Stromal cell of bone marrow (primary cell): ENCODE results near the gene ACTRT2.
A peak's percentile ranks its signal among the peaks of the same experiment; 100 is the strongest.

Experiments used
- DNase-seq: peaks from one replicate; pipeline ENCODE4 v3.0.0-alpha.2; 2012; ENCODE audit warnings: low read depth

ACTRT2 gene

DNA sequence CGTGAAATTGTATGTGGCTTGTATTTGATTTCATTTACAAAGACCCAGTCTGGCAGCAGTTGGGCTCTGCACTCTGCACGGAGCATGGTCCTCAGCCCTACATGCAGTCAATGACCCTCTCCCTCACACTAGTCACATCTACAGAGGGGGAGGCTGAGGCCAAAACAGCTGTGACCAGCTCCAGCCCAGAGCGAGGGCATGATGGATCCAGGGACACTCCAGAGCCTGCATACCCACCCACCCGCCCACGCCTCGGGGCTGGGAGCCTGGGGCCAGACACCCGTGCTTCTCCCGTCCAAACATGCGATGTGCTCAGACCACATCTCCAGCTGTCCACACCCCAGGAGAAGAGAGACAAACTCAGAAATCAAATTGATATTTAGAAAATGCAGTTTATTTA lies 33.8 kb downstream of the ACTRT2 start:
- no peak for DNase-seq

DNA sequence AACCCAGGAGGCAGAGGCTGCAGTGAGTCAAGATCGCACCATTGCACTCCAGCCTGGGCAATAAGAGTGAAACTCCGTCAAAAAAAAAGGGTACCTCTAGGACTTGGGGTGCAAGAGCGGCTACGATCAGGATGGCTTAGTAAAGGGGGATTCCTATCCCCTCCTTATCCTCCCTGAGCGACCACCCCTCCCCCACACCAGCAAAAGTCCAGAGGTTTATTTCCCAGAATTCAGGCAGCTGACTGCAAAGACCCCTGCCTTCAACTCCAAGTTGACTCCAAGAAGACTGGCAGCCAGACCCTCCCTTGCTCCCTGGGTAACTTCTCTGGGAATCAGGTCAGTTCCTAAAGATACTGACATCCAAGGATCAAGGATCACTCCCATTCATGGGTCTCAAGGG lies 35.4 kb downstream of the ACTRT2 start:
- DNase-seq: no peak

DNA sequence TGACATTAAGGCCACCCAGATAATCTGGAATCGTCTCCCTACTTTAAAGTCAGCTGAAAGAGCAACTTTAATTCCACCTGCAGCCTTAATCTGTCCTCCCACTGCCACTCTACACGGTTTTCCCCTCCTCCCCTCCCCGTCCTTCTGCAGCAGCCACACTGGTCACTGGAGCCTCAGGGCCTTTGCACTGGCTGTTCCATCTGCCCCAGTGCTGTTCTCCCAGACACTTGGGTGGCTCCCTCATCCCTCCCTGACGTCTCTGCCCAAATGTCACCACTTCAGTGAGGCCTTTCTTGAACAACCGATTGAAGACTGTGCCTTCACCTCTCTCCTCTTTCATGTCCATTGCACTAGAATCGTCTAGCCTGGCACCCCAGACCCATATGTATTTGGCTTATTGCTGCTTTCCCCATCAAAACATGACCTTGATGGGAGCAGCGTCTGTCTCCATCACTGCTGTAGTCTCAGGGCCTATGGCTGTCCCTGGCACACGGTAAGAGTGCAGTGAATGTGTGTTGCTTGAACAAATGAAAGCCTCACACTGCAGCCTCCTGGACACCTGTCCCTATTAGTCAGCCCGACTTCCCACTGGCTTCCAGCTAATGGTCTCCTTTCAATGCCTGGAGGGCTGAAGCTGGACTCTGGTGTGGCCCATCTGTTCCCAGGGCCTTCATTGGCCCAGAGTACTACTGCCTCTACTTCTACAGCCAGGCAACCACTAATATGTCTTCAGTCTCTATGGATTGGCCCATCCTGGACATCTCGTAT lies 37.2 kb downstream of the ACTRT2 start:
- no peak for DNase-seq

DNA sequence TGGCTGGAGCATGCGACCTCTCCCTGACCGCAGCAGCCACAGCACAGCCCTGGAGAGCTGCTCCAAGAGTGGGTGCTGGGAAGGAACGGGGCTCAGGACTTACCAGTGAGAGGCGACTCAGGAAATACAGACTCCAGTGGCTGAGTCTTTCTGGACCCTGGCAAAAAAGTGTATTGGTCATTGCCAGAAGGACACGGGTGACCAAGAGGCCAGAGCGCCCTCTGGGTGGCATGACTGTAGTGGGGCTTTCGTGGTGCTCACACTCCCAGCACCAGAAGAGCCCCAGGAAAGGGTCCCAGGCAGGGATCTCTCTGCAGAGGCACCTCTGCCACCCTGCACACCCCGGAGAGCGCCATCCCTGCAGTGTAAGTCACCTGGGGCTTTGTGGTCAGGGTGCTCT lies 38.9 kb downstream of the ACTRT2 start:
- DNase-seq: no peak

DNA sequence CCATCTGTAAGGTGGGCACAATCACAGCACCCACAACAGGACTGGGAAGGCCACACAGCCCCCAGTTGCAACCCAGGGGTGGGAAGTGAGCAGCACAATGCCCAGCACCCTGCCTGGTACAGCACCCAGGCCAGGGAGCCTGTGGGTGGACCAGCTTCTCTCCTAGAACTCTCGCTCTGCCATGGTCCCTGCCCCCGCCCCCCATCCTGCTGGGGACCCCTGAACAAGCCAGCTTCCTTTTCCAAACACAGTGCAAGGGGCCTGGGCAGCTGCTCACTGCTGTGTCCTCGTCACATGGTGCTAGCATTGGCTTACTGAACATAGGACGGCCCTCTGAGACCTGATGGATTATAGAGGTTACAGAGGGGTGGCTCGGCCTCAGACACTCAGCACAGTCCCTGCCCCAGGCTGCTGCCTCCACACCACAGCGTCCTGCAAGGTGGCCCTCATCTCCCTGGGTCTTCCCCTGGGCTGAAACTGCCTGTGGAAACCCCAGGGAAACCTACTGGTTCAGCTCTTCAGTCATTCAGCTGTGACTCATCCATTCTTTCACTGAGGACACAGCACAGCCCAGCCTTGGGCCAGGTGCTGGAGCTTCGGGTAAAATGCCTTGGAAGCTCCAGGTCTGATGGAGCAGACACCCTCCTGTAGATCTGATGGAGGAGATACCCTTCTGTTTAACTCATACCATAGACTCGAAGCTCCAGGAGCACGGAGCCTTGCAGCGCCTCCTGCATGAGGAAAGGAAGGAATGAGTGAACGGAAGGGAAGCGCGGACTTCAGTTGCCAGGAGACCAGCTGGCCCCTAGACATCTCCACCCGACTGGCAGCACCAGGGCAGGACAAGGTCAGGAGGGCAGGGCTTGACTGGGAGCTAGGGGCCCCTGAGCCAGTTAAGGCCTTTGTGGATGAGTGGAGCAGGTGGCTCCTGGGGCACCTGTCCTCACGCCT lies 39.6 kb downstream of the ACTRT2 start:
- DNase-seq: no peak

DNA sequence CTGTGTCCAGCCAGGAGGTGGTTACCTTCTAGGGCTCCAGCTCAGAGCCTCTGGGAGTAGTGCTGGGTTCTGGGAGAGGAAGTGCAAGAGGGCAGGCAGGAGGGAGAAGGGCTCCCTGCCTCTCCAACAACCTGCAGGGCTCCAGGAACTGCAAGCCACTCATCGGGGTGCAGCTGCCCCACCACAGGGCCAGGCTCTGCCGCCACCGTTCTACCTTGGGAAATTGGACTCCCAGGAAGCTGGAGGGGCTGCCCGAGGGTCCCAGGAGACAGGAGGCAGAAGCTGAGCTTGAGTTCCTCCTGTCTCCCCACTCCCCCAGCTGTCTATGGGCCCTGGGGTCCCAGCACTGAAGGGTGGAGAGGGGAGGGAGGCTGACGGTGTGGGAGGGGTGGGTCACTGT lies 40.3 kb downstream of the ACTRT2 start:
- DNase-seq: no peak

DNA sequence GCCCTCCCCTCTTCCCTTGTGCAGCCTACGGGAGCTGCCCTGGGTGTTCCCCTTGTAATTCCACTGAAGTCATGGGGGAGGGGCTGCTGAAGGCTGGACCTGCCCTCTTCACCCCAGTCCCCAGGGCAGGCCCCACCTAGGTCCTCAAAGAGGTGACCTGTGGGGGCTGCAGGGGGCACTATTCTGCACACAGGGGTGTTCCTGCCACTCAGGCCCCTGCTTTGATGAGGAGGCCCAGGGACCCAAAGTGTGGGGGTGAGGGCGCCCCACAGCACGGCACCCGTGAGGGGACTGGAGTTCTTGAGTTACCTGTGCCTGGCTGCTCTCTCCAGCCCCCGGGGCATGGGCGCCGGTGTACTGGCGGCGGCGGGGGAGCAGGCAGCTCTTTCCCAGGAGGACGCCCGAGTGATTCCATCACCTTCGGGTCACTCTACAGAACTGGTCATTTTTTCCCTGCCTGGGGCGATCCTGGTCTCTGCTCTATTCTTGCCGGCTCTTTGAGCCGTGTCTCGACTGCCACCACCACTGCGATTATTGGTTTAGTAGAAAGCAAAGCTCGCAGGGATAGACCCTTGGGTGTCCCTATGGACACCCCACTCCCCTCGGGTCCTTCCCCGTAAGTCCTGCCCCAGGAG lies 40.8 kb downstream of the ACTRT2 start:
- no peak for DNase-seq

DNA sequence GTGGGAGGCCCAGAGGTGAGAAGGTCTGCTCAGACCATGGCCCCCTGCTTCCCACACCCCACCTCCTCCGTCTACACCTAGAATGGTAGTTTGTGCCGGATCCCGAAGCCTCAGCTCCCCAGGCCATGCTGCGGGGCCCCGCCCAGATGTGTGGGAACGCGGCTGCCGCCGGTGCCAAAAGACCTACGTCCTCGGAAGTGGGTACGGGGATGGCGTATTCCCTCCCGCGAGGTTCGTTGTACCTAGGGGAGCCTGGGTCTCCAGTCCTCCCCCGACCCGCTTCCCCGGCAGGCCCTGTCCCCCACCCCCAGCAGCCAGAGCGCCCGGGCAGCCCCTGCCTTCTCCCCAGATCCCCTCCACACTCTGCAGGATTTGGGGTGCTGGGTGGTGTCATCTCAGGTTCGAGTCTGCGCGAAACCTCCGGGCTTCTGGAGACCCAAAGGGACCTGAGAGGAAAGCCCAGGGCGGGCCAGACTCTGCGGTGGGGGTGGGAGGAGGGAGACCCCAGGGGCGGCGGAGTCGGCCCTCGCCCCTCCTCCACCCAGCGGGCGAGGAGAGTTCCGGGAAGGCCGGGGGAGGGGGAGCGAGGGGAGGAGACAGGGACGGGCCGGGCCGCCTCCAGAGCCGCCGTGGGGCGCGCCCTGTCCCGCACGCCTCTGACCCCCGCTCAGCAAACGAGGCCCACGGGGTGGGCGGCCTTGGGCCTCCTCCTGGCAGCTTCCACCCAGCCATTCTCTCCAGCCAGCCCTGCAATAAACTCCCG lies 41.5 kb downstream of the ACTRT2 start:
- DNase-seq: no peak

DNA sequence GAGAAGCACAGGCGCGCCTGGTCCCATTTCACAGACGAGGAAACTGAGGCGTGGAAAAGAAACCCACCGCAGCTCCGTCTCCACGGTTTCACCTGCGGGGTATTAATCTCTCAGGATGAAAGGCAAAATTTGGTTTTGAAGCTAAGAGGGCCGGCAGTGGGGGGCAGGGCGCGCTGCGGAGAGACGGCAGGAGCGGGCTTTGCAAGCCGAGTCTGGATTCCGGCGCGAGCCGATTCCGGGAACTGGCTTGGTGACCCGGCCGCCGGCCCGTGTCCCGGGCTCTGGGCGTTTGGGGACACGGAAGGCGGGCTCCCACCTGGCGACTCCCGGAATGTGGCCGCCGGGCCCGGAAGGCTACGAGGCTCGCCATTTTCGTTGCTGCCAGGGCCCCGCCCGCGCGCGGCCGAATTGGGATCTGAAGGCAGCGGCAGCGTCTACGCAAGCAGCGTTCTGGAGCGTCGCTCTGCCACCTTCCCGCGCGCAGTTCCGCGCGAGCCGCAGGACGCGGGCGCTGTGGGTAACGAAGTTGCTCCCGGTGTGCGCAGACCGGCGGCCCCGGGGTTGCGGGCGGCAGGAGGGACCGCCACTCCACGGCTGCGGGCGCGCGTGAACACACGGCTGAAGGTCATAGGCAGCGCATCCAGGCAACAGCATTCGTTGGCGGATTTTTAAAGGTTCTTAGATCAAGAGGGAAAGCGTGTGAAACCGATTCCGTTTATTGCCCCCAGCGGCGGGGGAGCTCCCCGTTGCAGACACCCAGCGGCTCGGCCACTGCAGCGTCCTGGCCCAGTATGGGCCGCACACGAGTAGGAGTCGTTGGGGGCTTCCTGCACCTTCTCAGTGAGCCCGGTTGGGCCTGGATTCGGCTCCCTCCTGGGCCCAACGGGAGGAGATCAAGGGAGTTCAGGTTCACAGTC lies 42.4 kb downstream of the ACTRT2 start:
- DNase-seq: no peak

DNA sequence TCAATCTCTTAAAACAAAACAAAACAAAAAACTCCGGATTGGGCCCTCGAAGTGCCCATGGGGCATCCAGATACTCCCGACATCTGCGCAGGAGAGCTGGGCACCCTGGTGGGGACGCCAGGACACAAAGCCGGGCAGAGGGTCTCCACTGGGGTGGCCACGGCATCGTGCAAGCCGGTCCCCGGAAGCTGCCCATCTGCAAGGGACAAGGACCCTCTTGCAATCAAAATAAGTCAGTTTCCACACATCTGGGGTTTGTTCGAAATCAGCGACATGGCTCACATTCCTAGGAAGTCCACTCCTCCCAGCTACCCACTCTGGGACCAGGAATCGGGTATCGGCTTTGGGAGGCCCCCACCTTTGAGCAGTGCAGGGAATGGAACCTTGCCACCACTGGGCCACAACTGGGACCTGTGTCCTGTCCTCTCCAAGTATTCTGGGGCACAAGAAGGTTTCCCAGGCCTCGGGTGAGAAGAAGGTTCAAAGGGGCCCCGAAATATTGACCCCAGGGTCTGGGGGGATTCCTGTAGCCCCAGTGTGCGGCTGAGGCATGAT lies 43.1 kb downstream of the ACTRT2 start:
- no peak for DNase-seq

DNA sequence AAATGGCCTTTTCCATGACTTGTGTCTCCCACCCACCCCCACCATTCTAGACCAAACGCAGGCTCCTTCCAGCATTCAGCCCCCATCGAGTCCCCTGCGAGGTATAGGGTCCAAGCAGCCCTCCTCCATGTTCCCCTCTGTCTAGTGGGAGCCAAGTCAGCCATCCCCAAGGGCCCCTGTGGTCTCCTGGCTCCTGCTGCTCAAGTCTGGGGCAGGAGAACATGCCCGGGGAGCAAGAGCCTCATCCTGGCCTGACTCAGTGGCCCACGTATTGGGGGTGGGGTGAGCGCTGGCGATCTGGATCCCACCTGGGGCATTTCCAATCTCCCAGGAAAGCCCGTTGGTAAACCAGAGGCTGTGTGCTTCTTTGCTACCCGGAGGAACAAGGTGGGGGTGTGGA lies 43.6 kb downstream of the ACTRT2 start:
- DNase-seq: no peak

DNA sequence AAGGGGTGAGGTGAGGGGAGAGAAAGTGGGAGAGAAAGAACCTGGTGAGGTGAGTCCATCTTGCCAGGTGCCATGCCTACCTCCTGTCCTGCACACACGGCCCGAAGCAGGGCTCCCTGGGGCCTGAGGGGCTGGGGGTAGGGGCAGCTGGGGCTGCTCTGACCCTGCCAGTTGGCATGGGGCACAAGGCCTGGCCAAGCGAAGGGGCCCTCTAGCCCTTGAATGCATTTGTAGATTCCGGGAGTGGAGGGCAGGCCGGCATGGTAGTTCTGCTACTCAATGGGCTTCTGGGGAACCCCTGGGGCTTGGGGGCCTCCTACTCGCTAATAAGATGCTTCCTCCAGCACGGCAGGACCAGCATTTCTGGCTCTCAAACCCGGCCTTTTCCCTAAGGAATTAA lies 44.1 kb downstream of the ACTRT2 start:
- DNase-seq: no peak

DNA sequence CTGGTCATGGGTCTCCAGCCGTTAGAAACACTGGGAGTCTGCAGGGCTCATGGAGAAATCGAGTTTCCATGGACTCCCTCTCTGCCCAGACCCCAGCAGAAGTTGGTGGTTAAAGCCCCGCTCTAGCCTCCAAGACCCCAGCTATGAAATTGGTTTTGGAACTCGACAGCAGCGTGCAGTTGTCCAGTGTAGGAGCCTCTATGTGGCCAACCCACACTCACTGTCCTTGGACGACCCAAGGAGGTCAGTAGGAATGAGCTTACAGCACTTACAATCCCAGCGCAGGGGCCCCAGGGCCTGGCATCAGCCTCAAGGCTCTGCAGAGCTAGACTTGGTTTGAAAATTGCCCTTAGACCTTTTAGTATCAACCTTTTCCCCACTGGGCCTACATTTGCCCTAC lies 44.5 kb downstream of the ACTRT2 start:
- no peak for DNase-seq

DNA sequence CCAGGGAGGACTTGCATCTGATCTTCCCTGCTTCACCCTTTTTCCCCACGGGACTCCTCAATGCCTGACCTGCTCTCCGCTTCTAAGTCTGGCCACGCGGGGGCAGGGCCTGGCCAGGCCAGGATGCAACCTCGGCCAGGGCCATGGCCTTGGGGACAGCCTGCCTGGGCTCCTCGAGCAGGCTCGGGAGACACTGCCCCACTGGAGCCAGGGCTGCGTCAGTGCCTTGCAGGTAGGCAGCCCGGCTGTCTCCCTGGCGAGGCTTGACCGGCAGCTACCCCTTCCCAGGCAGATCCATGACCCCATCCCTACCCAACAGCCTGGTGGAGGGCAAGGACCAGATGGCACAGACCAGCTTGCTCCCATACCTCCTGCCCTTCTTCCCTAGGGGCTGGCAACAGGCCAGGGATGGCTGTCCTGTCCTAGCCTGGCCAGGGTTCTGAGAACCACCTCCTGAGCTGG lies 45.0 kb downstream of the ACTRT2 start:
- no peak for DNase-seq

DNA sequence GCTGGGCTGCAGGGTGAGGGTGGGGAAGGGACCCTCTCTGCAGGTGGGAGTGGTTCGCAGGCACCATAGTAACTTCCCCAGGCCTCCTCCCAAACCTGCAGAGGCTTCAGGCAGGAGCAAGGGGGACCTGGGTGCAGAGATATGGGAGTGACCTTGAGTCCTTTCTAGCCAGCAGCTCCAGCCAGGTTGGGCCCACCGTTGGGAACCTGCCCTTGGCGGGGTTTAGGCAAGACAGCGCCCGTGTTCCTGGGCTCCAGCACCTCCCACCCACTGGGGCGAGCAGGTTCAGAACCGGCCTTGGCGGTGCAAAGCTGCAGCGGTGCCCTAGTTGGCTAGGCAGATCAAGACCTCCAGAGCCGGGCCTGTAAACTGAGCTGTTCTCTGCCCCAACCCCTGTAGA lies 45.6 kb downstream of the ACTRT2 start:
- DNase-seq: no peak

DNA sequence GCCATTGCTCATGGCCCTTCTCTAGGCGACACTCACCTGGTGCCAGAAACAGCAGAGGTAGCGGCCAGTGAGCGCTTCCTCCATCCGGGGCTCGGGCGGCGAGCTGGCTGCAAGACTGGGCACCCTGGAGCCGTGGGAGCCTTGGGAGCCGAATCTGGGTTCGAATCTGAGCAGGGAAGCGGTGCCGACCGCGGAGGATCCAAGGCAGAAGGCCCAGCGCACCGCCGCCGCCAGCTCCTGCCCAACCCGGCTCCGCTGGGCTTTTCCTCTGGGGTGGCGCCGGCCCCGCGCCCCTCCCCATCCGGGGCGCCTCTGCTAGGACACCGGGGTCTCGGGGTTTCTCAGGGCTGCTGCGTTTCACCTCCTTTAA lies 46.0 kb downstream of the ACTRT2 start:
- DNase-seq: no peak

DNA sequence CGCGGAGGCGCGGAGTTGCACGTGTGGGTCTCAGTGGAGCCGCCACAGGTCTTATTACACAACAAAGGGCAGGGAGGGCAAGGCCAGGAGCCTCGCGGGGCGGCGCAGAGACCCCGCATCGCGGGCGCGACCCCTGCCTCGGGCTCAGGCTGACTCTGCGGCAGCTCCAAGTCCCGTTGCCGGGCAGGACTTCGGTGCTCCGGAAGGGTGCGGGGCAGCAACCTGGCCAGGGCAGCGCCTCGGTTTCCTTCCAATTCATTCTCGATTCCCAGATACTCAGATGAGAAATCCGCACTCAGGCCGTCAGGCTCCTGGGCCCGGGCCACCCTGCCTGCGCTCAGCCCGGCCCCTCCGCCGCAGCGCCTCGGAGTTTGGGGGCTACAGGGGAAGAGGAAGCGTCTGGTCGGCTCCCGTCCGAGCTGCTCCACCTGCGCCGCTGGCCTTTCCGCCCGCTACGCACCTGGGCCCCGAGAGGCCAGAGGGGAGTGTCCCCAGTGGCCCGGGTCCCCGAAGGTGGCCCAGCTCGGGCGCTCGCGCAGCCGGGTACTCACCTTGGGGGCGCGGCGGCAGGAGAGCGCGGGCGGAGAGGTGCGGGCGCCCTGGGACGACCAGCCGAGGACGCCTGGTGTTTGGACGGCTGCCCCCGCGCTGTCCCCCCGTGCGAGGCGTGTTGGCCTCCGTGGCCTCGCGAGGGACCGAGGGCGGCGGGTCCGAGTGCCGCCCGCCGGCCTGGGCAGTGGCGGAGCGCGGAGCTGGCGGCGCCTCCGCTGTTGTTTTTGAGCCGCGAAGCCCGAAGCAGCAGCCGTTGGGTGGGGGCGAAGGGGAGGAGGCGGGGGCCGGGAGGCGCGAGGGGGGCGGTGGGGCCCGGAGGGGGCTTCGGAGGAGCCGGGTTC lies 46.6 kb downstream of the ACTRT2 start:
- DNase-seq: no peak

DNA sequence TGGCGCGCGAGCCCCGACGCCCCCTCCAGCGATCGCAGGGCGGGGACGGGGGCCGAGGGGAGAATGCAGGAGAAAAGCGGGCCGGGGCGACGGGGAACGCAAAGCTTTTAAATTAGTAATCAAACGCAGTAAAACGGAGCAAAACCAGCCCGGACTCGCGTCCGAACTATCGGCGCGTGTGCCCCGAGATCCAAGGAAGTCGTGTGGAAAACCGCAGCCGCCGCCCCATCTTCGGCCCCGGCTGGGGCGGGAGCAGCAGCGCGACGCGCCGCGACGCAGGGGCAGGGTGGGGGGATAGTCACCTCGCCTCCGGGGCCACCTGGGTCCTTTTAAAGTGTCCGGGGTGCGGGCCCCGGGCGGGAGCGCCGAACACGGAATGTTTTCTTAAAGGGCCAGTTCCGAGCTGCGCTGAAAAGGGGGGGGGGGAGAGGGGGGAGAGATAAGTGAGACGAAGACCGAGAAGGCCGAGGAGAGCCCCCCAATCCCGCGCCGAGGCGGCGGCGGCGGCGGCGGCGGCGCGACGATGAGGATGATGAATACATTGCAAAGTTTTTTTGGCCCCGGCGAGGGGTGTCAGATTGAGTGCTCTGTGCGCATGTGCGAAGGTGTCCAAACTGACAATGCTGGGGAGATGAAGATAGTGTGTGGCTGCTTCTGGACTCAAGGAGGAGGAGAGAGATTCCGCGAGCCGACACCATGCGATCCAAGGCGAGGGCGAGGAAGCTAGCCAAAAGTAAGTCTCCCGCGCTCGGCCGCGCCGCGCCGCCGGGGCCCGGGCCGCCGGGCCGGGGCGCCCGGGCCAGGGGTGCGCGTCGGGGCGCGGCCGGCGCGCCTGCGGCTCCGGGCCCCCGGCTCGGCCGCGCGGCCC lies 47.5 kb downstream of the ACTRT2 start, which contains the start of gene PRDM16:
Gene PRDM16 (plus strand): TSS at position 640 of the 868 bp plus-strand sequence. CDS start 57 bp downstream, at position 697.
- peak; percentile 43 for DNase-seq
